NCI-H128 (cell line): ENCODE measurements around the gene HOXC9.

Experiments
- DNase-seq: peaks from one replicate; lab custom pipeline; 2025; ENCODE audit not compliant: unreplicated experiment; lab: John Stamatoyannopoulos, UW

The HOXC9 gene

DNA sequence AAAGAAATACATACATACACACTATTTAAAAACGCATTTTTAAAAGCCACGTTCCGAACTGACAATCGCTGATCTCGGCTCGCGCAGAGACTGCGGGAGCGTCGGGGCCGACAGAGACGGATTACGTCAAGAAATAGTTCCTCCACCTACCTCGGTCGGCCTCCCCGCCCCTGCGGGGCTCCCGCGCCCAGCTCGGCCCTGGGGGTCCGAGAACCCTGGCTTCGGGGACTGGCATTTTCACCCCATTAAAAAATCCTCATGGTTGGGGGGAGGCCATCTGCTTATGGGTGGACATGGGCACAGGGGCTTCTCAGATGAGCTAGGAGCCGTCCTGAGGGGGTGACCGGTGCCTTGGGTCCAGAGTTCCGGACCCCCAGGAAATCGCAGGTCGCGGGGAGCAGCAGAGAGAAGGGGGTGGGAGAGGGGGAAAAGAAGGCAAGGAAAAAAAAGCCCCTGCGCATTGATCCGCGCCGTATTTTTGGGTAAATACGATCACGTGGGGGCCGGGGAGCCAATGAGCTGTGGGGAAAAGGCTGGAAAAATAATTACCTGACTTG lies 324 bp upstream of the HOXC9 start:
- DNase-seq, result no peak

DNA sequence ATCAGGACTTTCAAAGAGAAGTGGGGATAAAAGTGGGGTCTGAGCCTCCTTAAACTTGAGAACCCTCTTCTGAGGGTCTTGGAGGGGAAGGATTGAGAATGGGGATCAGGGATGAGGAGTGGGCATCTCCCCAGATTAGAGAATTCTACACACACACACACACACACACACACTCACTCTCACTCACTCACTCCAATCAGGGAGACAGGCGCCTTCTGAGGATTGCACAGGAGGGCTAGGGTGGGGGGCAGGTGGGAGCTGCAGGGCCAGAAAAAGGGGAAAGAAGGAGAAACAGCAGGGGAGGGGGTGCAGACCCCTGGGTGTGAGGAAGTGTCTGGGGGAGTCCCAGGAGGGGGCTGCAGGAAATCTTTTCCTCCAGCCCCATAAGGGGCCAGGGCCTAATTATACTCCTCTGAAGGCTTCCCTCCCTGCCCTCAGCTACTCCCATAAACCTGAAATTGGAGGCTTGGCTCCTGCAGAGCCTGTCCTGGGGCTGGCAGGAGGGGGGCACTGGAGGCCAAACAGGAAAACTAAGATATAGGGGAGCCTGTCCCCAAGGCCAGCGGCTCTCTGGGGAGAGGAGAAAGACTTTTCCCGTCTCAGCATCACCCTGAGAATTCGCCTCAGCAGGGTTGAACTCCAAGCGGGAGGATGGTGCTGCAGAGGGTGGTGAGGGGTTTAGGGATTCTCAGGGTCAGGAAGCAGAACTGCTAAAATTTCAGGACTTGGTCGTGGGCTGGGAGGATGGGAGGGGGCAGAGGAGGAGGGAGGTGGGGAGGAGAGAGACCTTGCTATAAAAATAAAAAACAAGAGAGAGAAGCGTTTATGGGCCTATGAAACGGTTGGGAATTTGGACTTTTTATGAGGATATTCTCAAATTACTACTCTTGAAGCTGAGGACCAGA lies 1.6 kb downstream of the HOXC9 start:
- DNase-seq, result no peak

DNA sequence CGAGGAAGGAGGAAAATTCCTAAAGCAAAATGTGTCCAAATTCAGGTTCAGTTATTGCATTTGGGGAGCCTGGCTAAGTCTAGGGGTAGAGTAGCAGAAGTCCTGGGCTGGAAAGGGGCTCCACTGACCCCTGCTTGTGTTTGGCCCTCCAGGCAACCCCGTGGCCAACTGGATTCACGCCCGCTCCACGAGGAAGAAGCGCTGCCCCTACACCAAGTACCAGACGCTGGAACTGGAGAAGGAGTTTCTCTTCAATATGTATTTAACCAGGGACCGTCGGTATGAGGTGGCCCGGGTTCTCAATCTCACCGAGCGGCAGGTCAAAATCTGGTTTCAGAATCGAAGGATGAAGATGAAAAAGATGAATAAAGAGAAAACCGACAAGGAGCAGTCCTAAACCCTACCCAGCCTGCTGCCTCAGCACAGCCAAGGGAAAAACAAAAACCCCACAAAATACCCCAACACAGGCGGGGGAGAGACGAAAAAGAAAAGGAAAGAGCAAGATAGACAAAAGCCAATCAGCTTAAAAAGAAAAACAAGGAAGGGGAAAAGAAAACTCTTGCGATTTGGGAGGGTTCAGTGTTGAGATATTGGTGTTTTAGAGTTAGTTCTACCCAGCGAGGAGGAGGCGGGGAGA lies 2.4 kb downstream of the HOXC9 start:
- no peak for DNase-seq

DNA sequence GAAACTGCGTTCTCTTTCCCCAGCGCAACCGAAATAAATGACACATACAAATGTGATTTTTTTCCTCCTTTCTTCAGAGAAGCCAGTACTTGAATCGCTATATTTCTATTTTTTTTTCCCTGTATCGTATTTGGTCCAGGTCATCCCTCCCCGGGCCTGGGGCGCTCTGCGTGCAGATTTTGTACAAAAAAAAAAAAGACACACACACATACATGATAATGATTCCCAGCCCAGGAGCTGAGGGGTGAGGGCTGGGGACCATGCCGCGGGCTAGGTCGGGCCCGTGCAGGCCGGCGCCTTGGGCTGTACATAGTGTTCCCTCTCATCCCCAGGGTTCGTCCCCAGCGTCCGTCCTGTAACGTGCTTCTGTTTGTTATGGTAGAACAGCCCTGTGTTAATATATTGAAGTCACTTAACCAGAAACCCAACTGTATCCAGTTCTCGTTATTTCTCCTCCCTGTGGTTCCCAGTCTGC lies 3.0 kb downstream of the HOXC9 start:
- no peak for DNase-seq

DNA sequence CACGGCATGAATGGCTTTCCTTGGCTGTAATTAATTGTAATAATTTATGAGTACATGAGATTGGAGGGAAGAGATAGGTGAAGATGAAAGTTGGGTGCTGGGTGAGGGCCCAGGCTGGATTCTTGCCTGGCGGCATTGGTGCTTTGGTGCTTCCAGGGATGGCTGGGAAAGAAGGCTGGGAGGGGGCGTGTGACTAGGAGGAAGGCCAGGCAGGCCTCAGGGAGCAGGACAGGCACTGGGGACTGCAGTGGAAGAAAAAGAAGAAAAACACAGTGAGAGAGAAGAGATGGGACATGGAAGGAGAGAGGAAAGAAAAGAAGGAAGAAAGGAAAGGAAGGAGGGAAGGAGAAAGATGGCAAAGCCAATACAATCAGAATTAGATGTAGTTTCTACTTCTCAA lies 3.7 kb downstream of the HOXC9 start:
- DNase-seq, result no peak

DNA sequence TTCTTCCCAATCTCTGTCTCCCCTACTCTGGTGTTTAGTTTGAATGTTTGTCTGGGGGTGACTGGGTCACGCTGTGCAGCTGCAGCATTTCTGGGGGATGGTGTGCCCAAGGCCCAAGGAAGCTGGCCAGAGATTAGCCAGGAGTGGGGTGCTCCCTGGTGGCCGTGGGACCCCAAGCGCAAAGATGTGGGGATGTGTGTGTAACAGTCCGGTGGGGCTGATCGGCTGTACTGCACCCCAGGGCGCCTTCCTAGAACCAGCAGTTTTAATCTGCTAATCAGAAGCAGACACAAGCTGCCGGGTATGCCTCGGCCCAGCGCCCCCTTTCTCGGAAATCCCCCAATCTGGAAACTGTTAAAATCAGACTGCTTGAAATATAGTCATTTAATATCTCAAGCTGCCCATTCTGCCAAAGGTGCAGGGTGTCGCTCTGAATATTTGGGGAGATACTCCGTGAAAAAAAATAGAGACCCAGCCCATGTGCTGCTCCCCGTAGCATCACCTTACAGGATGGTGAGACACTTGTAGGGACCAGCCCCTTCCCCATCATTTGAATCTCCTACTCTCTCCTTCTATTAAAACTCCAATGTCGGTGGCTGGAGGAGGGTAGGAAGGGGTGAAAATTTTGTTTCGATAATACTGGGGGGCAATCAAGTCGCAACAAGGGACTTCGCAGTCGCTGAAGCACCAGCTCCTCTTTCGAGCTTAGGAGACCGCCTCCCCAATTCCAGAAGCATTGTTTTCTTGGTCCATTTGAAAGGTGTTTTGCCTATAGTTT lies 4.3 kb downstream of the HOXC9 start:
- no peak for DNase-seq

DNA sequence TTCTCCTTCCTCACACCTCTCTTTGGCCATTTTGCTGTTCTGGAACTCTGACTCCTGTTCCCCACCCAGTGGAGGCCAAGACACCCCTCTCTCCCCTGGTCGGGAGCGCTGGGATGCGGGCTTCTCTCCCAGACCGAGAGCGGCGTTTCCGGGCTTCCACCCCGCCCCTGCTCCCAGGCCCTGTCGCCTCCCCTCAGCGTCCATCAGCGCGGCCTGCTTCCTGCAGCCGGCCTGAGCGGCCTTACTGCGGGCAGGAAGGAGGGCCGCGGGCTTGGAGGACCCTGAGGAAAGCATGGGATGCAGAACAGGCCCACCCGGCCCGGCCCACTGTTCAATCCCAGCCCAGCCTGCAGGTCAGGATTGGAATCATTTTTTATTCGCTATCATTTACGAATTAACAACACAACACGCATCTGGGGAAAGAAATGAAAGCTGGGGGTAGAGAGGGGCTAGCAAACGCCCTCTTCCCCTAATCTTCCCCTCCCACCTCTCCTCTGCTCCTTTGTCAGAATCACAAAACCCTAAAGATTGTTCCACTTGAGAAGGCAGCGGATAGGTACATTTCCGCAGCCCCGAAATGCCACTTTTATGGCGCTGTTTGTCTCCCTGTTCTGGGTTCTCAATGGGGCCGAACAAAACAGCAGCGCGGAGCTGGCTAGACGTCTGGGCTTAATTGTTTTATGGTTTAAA lies 5.0 kb downstream of the HOXC9 start:
- DNase-seq, result no peak

DNA sequence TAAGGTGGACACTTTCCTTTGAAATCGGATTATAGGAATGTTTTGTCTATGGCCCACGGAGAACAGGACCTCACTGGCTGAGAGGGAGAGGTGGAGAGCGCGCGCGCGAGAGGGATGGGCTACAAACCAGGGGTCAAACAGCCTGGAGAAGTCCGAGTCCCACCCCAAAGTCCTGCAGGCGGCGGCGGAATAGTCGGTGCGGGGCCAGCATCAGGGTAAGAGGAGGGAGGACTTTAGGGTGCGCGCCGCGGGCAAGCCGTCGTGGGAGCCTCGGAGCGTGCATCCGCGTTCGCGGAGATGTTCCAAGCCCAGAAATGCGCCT lies 5.5 kb downstream of the HOXC9 start:
- DNase-seq, result no peak

DNA sequence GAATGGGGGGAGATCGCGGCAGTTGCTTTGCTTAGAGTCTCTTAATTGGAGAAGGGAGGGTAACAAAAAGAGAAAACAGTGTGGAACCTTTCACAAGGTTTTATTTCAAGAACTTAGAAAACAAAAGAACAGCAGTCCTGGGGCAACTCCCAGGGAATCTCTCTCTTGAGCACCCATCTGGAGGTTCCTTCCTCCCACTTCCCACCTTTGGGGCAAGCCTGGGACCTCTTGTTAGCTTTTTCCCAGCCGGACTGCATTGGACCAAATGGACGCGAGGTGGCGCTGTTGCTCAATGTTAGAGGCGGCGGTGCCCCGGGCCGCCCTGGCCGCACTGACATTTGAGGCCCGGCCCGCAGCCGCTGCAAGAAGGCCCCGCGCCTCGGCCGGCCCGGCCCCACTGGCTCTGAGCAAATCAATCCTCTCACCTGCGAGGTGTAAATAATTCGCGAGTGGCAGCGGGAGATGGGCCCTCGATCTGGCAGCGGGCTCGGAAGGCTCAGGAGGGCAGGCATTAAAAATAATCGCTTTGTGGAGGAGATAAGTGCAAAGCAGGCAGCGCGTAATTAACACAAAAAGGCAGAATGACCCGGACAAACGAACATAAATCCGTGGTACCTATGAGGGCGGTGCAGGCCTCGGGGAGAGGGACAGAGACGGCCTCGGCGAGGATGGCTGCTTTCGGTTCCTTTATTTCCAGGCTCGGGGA lies 6.0 kb downstream of the HOXC9 start:
- peak; percentile 74 for DNase-seq

DNA sequence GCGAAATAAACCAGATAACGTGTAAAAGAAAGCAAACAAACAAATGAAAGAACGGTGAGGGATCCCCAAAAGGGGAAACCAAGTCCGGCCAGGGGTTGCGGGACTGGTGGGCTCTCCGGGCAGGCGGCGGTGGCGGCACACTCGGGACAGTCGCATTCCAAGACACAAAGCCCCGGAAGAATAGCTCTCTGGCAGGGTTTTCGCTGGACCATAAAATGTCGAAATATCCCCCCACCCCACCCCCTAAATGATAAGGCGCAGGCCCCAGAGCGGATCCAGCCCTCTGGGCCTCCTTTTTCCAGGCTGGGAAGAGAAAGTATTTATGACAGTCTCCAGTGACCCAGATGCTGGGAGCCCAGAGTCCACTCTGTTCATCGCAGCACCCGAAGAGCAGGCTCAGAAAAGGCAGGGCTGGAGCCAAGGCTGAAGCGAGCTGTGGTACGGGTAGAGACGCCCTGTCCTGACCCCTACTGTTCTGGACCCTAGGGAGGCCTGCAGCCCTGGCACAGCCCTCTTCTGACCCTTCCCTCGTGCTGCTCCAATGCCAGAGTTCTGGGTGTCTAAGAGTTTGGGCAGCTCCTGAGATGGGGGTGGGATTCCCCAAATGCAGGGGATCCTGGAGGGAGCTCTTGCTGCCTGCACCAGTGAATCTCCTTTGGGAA lies 6.7 kb downstream of the HOXC9 start:
- no peak for DNase-seq

DNA sequence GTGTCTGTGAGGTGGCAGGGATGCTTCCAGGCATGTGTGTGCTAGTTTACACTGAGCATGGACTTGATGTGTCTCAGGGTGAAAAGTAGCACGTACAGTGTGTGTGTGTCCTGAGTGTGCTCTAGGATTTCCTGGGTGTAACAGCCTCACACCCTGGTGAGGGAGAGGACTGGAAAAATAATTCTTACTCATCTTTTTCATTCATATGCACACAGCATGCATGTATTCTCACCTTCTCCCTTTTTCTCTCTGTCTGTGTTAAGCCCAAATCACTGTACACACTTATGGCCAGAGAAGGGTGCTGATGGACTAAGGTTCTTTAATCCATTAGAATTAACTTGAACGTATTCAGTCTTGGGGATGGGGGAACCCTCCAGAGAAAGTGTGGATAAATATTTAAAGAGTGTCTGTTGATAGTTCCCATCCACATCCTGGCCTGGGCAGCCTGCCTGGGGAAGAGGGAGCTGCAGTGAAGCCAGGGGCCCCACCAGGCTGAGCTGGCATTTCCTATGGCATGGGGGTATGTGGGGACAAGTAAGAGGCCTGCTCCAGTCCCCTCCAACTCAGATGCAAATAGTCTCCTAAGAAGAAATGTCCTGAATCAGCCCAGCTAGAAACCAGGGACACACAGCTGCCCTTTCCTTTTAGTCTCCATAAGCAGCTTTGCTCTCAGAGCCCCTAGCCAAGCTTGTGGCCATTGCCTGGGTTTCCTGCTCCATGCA lies 7.7 kb downstream of the HOXC9 start:
- DNase-seq, result no peak

DNA sequence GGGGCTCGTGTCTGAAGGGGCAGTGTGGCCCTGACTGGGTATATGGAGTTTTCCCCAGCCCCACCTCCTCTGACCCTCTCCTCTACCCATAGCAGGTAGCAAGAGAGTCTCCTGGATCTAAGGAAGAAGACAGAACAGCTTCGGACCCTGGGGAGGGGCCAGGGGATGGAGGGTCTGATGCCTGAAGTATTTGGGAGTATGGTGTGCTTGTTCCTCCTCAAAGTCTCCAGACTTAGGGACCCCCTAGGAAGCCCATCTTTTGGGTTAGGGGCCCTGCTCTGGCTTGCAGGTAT lies 8.2 kb downstream of the HOXC9 start:
- no peak for DNase-seq

DNA sequence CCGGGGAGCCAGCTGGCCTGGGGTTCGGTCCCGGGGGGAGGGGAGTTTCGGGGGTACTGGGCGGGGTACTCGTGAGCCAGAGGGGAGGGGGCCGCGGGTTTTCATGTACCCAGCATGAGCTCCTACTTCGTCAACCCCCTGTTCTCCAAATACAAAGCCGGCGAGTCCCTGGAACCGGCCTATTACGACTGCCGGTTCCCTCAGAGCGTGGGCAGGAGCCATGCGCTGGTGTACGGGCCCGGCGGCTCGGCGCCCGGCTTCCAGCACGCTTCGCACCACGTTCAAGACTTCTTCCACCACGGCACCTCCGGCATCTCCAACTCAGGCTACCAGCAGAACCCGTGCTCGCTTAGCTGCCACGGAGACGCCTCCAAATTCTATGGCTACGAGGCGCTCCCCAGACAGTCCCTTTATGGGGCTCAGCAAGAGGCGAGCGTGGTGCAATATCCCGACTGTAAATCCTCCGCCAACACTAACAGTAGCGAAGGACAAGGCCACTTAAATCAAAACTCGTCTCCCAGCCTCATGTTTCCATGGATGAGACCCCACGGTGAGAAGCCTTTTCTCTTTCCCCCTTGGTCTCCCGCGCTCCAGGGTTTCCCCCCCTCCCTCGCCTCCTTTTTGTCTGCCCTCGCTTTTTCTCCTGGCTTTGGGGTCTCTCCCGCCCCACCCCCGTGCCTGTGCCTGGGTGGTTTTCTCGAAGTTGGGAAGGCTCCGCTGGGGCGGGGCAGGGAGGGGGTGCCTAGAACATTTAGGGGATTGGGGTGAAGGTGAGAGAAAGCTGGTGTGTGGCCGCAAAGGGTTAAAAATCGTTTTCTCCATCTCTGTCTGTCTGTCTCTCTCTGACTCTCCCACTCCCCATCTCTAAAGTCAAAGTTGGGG lies 9.5 kb downstream of the HOXC9 start:
- no peak for DNase-seq

DNA sequence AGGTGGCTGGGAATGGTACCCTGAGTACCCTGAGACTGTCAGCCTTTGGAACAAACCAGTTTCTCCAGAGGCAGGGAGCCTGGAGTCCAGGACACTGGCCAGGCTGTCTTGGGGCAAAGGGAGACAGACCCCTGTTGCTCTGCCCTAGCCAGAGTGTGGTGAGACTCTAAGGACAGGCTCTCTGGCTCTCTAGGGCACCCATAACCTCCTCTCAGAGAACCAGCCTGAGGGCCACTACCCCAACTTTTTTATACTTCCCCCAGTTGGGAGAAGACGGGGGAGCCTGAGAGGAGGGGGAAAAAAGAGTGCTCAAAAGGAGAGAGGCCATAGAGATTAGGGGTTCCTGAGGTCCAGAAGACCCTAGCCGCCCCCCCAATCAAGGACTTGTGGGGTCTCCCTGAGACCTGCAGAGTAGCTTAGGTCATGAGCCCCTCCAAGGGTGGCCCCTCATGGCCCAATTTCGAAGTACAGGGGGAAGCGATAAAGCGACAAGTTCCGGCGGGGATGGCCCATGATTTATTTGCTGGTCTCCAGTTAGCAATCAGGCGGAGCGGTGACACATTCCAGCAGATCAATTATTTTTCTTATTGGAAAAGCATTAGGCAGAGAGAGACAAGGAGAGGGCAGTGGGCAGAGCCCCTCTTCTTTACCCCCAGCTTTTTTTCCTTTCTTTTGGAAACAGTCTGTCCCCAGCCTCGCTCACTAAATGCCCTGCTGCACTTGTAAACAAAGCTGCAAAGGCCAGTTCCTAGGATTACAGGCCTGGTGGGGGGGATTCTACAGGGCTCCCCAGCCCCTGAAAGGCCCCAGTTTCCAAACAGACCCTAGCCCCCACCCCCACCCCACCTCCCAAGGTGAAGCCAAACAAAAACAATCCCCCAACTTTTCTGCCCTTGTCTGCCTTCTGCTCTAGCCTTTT lies 10.4 kb downstream of the HOXC9 start:
- DNase-seq, result no peak

DNA sequence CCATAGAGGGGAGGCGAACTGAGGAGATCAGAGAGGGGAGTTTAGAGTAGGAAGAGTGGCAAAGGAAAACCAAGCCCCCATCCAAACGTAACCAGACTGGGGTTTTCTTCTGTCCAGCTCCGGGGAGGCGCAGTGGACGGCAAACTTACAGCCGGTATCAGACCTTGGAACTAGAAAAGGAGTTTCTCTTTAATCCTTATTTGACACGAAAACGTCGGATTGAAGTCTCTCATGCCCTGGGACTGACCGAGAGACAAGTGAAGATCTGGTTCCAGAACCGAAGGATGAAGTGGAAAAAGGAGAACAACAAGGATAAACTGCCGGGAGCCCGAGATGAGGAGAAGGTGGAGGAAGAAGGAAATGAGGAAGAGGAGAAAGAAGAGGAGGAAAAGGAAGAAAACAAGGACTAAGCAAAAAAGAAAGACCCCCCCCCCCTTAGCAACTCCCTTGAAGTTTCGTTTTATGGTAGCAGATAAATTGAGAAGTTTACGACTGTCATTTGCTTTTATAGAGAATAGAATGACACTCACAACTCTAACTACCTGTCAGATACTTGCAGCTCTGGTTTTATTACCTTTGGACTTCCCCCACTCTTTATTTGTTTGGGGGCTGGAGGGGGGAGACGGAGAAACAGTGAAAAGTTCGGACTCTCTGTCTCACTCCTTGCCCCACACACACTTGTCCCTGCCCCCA lies 11.2 kb downstream of the HOXC9 start:
- no peak for DNase-seq

DNA sequence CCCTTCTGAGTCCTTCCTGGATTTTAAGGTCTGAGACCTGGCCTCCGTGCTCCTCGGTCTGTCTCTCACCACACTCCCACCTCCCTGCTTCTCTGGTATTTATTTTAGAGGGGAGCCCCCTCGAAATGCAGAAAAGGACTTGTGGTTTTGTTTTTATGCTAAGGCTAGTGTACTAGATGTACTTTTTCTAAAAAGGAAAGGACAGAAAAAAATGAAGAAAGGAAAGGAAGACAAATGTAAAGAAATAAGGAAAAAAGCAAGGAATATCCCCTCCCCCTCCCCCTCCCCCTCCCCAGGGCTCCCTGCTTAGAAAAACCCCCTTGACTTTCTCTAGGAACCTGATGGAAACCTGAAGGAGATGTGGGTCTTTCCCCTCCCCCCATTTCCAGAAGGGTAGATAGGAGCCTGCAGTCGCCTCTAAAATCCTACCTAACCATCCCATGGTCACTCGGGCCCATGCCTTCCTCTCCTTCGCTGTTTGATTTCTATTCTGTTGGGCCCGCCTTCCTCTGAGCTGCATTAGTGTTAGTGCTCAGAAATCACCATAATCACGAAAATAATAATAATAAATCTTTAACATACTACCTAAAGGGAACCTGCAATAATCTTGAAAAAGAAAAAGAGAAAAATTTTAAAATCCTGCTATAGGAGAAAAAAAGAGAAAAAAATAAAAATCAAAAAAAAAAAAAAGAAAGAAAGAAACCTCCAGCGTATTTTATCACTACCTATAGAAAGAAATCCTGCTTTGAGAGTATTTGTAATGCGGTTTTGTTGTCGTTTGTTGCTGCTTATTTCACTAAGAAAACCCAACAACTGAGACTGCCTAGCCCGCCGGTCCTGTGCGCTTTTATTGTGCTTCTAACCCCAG lies 11.9 kb downstream of the HOXC9 start:
- no peak for DNase-seq
